Activated CD8-positive, alpha-beta memory T cell treated with anti-CD3 and anti-CD28 coated beads, Interleukin-2, amount 50 U/mL, for 48 hours (primary cell): ENCODE results near the gene HTRA2.

Source experiments
- DNase-seq: peaks from one replicate; pipeline ENCODE4 v3.0.0-alpha.2; 2020

The HTRA2 gene

GRCh38 chr2:74516650-74517049 is 13.1 kb upstream of the HTRA2 start:
- DNase-seq = no peak

DNA sequence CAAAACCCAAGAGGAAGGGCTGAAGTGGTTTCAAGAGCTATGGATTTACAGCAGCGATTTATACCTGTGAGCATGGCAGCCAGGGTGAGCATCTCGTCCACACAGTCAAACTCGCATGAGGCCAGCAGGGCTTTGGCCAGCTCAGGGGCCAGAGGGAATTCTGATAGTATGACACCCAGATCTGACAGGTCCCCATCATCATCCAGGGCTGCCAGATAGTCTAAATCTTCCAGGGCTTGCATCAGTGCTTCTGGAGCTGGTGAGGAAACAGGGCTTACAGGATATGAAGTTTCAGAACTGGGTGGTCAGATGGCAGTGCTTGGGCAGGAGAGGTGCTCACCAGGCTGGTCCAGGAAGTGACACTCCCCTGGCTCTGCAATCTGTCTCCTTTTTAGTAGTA is 7.2 kb upstream of the HTRA2 start:
- no peak for DNase-seq

DNA sequence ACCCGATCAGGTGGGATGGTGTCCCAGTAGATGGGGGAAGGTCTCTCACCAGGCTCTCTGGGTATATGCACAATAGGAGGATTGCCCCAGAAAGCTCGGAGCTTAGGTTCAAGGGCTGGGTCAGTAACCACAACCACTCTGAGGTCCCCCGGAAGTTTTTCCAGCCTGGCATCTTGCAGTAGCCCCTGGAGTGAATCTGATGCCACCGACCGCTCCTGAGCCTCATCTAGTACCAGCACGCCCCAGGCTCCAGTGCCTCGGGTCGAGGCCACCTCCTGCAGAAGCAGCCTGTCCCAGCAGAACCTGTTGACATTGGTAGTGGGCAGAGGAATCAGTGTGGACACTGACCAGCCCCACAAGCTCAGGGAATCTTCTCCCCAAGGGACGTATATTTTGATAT is 5.7 kb upstream of the HTRA2 start:
- DNase-seq = no peak

DNA sequence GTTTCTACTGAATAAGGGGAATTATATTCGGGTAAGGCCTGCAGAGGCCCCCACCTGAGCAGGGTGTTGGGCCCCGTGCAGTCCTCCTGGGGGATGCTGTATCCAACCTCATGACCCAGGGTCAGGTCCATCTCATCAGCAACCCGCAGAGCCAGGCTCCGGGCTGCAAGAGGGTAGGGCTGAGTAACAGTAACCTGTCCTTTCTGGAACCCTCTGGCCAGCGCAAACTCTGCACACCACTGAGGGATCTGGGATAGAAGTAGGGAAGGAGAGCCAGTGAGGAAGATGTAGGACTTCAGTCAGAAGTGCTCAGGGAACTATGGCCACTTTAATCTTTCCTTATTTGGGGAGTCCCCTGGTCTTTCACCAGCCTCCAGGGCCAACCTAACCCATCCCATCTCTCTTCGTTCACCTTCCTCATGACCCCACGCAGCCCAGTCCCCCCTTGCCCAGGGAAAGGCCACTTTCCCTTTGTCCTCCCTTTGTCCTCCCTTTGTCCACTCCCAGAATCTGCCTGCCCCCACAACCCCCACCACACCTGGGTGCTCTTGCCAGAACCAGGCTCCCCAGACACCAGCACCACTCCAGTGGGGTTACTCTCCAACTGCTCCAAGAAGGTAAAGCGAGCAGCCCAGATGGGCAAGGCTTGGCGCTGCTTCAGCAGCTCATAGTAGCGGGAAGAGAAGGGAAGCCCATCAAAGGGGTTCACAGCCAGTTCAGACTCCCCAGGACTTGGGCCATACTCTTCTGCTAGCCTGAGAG is 4.6 kb upstream of the HTRA2 start:
- DNase-seq = no peak

GRCh38 chr2:74525717-74526648 is 3.8 kb upstream of the HTRA2 start, which contains the start of gene DQX1:
Gene DQX1 (minus strand): TSS chr2:74526231. CDS start chr2:74525729, 502 bp downstream.
- no peak for DNase-seq

- no peak for DNase-seq
These were observed 3.0 kb upstream of the HTRA2 start for GRCh38 chr2:74526649-74527230.

DNA sequence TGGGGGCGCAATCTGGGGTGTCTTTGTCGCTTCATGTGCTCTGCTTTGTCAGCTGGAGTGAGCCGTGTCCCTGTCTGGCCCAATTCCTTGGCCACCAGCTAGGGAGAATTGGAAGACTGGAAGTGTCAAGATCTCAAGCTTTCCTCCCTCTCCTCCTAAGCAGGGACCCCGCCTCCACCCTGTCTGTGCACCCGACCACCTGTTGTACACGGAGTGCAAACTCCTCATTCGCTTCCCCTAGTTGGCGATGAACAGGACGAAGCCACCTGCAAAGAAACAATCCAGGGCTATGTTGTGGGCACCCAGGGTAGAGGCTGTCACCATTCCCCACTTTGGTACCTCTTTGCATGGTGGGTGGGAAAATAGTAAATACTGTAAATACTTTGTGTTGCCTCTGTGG is 2.0 kb upstream of the HTRA2 start:
- DNase-seq = no peak

DNA sequence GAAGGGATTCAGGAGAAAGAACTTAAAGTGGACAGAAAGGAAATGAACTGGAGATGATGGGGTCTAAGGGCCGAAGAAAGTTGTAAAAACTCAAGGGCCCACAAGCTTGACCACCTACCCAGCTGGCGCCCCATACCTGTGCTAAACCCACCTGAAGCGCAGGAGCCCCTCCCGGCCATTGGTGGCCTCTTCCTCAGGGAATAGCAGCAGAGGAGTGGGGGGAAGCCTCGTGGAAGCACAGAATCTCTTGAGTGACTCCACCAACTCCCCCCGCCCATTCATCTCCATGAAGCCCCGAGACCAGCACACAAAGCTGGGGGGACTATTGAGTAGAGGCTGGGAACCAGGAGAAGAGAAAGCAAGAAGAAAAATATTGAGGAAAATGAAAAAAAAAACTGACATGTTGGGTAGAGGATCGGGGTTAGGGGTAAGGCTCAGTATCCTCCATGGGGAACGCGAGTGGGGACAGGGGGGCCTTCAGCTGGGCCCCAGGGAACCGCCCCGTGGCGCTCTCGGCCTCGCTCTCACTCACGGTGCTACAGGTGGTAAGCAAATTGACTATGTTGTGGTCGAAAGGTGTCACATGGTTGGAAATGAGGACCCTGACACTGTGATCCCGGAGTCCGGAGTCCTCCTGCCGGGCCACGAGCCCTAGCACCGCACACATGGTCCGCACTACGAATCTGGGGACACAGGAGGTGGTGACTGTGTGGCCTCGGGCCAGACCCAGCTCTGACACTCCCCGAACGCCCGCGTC is 955 bp upstream of the HTRA2 start:
- DNase-seq = no peak

DNA sequence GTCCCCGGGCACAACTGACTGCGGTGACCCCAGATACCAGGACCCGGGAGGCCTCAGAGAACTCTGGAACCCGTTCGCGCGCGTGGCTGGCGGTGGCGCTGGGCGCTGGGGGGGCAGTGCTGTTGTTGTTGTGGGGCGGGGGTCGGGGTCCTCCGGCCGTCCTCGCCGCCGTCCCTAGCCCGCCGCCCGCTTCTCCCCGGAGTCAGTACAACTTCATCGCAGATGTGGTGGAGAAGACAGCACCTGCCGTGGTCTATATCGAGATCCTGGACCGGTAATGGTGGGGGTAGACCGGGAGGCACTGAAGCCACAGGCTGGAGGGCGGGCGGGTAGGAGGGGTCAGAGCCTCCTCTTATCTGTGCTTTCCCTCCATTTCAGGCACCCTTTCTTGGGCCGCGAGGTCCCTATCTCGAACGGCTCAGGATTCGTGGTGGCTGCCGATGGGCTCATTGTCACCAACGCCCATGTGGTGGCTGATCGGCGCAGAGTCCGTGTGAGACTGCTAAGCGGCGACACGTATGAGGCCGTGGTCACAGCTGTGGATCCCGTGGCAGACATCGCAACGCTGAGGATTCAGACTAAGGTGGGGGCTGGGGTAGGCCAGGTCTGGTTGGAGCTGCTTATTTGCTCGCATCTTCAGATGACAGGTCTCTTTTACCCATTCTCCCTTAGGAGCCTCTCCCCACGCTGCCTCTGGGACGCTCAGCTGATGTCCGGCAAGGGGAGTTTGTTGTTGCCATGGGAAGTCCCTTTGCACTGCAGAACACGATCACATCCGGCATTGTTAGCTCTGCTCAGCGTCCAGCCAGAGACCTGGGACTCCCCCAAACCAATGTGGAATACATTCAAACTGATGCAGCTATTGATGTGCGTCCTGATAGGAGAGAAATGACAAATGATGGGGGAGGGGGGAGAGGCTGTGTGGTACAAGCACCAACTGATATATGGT is 780 bp downstream of the HTRA2 start:
- DNase-seq = peak; percentile 72

DNA sequence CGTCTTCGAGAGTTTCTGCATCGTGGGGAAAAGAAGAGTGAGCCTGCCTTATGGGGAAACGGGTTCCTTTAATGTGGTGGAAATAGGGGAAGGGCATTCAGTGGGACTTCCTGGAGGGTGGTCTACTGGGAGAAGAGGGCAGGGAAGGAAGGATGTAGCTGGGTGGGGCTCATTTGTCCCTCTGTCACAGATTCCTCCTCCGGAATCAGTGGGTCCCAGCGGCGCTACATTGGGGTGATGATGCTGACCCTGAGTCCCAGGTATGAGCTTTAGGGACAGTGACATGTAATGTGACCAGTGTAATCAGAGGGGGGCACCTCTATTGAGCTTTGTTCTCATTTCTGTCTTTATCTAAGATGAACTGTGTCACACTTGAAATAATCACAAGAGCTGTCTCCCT is 1.9 kb downstream of the HTRA2 start:
- no peak for DNase-seq

- no peak for DNase-seq
These were observed 2.5 kb downstream of the HTRA2 start for GRCh38 chr2:74532222-74532621.

DNA sequence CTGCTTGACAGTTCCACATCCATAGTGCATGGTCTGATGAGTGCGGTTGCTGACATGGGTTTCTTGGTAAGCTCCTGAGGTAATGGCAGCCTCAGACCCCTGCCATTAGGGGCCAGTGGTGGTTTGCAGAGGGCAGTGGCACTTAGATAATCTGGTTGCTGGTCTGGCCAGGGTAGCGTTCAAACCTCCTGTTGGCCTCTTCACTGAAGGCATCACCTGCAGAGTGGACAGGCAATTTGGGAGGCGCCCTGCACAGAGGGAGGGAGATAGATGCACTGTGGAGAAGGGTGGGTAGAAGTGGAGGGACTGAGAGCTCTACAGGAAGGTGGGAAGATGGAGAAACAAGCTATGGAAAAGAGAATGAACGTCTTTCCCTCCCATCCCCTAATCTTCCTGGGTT is 3.7 kb downstream of the HTRA2 start:
- DNase-seq = no peak

GRCh38 chr2:74534411-74534810 is 4.7 kb downstream of the HTRA2 start:
- no peak for DNase-seq

DNA sequence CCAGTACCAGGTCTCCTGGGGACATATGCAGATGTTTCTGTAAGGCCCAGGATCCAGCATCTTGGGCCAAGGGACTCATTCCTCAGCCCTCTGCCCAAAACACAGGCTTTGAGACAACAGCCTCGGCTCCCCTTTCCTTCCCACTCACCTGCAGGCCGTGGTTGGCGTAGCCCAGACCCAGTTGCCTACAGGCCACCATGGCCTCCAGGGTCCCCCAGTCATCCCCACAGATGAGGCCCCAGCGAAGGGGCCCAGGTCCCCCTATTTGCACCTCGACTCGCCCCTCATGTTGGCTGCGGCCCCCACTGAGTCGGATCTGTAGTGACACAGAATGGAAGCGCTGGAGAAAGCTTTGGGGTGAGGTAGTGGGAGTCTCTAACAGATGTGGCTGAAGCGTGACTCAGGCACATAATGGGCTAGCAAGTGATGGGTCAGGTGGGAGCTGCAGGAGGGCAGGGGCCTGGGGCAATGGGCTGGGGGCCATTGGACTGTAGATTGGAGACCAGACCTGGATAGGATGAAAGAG is 5.8 kb downstream of the HTRA2 start:
- DNase-seq = no peak

DNA sequence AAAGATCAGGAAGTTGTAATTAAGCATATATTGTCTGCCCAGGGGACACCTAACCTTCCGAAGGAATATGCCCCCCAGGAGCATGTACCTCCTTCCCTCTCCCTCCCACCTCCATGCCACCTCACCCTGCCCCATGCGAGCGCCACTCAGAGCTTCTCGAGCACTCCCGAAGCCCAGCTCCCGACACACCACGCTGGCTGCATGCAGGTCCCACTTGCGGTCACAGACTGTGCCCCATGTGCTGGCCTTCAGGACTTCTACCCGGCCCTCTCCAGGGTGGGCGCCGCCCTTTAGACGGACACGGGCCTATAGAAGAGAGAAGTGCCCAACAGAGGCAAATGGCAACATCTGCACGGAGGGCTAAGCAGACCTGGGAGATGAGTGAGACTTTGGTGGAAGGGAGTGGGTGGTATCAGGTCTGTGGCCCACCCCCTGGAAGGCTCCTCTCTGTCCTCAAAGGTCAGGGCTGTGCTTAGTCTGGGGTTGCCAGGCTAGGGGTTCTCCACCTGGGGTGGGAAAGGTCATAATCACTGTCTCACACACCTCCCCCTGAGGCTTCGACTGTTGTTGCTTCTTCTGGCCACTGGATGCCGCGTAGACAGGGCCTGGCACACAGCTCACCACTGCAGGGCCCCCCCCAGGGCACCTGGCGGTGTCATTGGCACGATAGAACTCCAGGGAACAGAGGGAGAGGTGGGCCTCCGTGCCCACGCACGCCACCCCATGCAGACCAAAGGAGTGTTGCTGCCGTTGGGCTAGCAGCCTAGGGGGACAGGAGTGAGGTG is 6.6 kb downstream of the HTRA2 start:
- DNase-seq = no peak

DNA sequence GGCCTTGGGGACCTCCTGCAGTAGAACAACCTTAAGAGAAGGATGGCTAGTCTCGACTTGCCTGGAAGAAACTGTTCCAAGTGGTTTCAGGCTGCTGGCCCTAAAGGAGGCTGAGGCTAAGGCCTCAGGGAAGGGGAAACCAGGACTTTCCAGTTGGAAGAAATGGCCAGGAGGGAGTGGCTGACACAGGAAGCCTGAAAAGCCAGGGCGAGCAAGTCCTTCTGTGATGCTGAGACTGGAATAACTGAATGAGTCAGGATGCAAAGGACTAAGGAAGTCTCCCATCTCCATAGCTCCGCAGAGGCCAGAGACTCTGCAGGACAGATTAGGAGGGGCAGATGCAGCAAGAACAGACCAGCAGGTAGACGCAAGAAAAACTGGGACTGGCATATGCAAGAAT is 7.4 kb downstream of the HTRA2 start:
- no peak for DNase-seq

- DNase-seq = no peak
These were observed 9.2 kb downstream of the HTRA2 start for GRCh38 chr2:74538881-74539339.

DNA sequence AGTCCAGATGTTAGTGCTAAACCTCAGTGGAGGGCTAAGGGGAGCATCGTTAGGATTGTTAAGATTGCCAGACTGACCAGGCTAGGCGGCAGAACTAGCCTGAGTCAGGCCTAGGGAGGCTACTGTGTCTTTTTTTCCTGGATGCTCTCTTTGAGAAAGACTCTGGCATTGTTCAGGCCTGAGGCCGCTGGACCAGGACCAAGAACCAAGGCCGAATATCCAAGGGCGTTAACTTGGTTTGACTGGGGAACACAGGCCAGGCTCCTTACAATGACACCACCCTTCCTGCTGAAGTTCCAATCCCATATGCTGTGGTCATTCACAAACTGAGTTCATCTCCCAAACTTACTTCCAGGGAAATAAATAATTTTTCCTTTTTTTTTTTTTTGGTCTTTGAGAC is 10.6 kb downstream of the HTRA2 start:
- DNase-seq = no peak

GRCh38 chr2:74542978-74543377 is 13.2 kb downstream of the HTRA2 start:
- no peak for DNase-seq

- no peak for DNase-seq
These were observed 14.9 kb downstream of the HTRA2 start for GRCh38 chr2:74544634-74545033.

GRCh38 chr2:74546004-74546403 is 16.3 kb downstream of the HTRA2 start:
- no peak for DNase-seq
